ENCODE results near the gene HSH2D. TPM values are rescaled to one million over a fixed set of nuclear protein-coding genes. Genes with fewer than 3 reads are reported as not detected.
A peak's percentile ranks its signal among the peaks of the same experiment; 100 is the strongest.

HSH2D gene
- total RNA-seq, 1 donor from 2014 or later: not detected

- no peak for DNase-seq (ENCODE audit: low read depth)
Measured at GRCh38 chr19:16191216-16191908, 47.9 kb downstream of the HSH2D start.

DNA sequence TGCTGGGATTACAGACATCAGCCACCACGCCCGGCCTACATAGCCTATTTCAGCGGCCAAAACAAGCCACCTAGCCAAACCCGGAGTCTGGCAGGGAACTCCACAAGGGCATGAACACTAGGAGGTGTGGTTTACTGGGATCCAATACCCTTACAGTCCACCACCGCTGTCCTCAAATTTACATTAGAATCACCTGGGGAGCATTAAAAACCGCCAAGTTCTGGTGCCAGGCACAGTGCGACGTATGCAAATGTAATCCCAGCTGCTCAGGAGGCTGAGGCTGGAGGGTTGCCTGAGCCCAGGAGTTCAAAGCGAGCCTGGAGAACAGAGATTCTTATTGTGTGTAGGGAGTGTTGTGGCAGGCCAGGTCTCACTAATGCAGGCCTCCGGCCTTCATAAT lies 50.0 kb downstream of the HSH2D start:
- DNase-seq (ENCODE audit: low read depth): no peak

- peak; percentile 40 for DNase-seq (ENCODE audit: low read depth)
Measured at GRCh38 chr19:16197188-16197621, 53.7 kb downstream of the HSH2D start.

DNA sequence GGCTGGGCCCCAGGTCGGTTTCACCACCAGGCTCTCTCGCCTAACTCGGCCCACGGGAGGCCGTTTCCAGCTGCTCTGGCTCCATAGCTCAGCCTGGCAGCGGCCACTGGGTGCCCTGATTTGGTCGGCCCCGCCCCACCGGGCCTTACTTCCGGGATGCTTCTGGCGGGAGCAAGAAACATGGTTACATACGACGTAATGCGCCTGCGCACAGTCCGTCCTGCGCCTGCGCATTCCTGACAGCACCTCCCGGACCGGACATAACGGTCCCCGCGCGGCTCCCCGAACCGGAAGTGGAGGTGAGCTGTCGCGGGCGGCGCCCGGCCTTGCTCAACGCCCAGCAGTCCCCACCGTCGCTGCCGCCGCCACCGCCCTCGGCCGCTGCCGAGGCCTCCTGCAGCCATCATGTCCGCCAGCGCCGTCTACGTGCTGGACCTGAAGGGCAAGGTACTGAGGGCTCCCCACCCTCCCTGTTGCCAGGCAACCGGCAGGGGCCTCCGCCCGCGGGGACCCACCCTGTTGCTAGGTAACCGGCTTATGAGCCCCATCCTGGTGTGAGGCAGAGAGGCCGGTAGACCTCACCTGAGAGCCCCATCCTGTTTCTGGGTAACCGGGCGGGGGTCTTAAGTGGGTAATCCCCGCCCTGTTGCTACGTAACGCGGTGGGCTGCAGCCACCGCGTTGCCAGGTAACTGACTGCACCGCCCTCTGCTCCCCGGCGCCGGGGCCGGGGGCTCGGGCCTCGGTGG lies 54.3 kb downstream of the HSH2D start, which contains the start of gene AP1M1:
Gene AP1M1, plus strand, starts transcription at position 290 of the 748 bp plus-strand sequence. Its CDS starts 116 bp downstream, at position 406.
- DNase-seq (ENCODE audit: low read depth): peak; percentile 98

DNA sequence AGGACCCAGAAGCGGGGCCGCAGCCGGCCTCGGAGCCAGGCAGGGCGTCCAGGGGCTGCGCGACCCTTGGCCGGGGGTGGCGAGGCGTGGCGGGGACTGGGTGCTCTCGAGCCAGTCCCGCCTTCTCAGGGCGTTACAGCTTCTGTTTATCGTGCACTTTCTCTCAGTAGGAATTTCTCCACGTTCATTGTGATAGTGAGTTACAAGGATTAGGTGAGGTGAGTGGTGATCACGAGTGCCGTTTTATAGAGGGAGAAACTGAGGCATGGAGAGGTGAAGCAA lies 54.8 kb downstream of the HSH2D start:
- DNase-seq (ENCODE audit: low read depth): no peak

GRCh38 chr19:16199275-16199932 lies 55.9 kb downstream of the HSH2D start:
- DNase-seq (ENCODE audit: low read depth): no peak

- no peak for DNase-seq (ENCODE audit: low read depth)
Measured at GRCh38 chr19:16200038-16201010, 56.8 kb downstream of the HSH2D start.

DNA sequence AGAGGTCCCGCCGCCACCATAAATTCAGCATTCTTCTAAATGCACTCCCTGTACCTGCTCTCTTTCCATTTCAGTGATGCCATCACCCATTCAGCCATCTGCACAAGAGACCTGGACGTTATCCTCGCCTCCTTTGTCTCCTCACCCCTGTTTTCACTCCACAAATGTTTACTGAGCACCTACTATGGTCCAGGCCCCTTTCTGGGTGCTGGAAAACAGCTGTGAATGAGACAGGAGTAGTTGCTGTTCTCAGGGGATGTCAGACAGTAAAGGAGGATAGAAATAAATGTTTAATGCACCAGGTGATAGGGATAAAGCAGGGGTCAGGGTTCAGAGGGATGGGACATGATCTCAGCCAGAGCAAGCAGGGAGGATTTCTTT lies 57.5 kb downstream of the HSH2D start:
- no peak for DNase-seq (ENCODE audit: low read depth)

- no peak for DNase-seq (ENCODE audit: low read depth)
Measured at GRCh38 chr19:16202320-16203255, 59.1 kb downstream of the HSH2D start.

DNA sequence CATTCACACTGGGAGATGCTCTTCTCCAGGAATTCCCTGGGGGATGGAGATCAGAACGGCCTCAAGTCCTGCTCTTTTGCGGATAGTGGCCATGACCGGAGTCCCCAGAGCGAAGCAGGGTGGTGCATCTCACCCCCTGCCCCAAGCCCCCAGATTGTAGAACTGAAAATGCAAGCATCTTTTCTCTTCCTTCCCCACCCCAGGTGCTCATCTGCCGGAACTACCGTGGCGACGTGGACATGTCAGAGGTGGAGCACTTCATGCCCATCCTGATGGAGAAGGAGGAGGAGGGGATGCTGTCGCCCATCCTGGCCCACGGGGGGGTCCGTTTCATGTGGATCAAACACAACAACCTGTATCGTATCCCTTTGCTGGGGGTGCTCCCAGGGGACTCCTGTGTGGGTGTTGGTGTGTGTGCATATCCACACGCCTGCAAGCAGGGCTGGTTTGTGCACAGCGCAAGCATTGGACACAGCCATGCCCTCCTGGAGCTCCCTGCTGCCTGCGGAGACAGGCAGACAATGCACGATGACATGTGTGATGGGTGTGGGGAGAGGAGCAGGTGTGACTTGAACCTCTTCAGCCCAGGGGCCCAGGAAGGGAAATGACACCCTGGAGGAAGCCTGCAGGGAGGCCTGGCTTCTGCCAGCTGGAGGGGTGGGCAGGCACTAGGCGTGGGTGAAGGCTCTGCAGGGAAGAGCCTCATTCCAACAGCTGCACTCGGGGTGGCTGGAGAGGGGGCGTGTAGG lies 59.9 kb downstream of the HSH2D start:
- DNase-seq (ENCODE audit: low read depth): peak; percentile 38

- no peak for DNase-seq (ENCODE audit: low read depth)
Measured at GRCh38 chr19:16204005-16204294, 60.5 kb downstream of the HSH2D start.

- no peak for DNase-seq (ENCODE audit: low read depth)
Measured at GRCh38 chr19:16205205-16206045, 61.9 kb downstream of the HSH2D start.

- DNase-seq (ENCODE audit: low read depth): no peak
Measured at GRCh38 chr19:16206046-16206605, 62.6 kb downstream of the HSH2D start.

- no peak for DNase-seq (ENCODE audit: low read depth)
Measured at GRCh38 chr19:16206637-16207036, 63.2 kb downstream of the HSH2D start.

- no peak for DNase-seq (ENCODE audit: low read depth)
Measured at GRCh38 chr19:16207063-16207462, 63.6 kb downstream of the HSH2D start.

- no peak for DNase-seq (ENCODE audit: low read depth)
Measured at GRCh38 chr19:16207490-16208025, 64.1 kb downstream of the HSH2D start.

Data from myocyte (in vitro differentiated cells).